Measurements from ENCODE around the gene CAMSAP3. TPM values are rescaled to one million over a fixed set of nuclear protein-coding genes. Genes with fewer than 3 reads are reported as not detected.
A peak's percentile ranks its signal among the peaks of the same experiment; 100 is the strongest.
"Not testable (repeated sequence)": the region's sequence is repeated elsewhere in the genome, so short reads cannot be mapped to it uniquely, and the experiment has no call there.

The CAMSAP3 gene
- total RNA-seq, 1 experiment from 2014 or later: 16.6 TPM

DNA sequence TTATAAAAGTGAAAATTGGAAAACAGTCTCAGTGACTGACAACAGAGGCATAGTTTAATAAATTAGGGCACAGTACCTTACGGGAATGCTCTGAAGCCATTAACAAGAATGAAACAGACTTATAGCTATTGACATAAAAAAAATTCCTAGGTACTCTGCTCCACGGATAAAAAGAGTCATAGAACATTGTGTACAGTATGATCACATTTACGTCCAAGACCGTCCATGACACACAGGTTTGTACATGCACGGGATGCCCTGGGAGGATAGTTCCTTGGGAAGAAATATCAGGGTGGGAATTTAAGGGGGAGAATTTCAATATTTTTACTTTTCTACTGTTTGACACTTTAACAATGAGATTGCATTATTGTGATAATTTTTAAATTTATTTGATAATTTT is 24.9 kb upstream of the CAMSAP3 start:
- intact Hi-C loops (cut with micrococcal nuclease): no loop called here
- no peaks in the 10 kb centered on the region for H3K9me2 ChIP-seq (replicated peaks; ENCODE audit: low read length)
- no peak overlapping the region for H3K4me3 ChIP-seq (ENCODE audit: low read length)
- no peaks in the 10 kb centered on the region for H3K9me3 ChIP-seq (ENCODE audit: low read length)
- no peak for ATAC-seq
- no peaks in the 10 kb centered on the region for H3K36me3 ChIP-seq (ENCODE audit: low read depth, low read length)
- BruUV-seq (replicated peaks): no TSS peak
- no peak overlapping the region for H2AFZ ChIP-seq (ENCODE audit: low read length)
- H3K79me2 ChIP-seq (ENCODE audit: low read length): no peaks in the 10 kb centered on the region
- no peak overlapping the region for H3K27ac ChIP-seq (ENCODE audit: low read length)
- no peaks in the 10 kb centered on the region for H3K27me3 ChIP-seq (ENCODE audit: low read length)
- no peaks in the 10 kb centered on the region for H4K20me1 ChIP-seq (ENCODE audit: low read length)
- no peak for DNase-seq
- CTCF ChIA-PET: no interaction called here
- POLR2A ChIA-PET (ENCODE audit: unreplicated experiment): no interaction called here
- H3K4me2 ChIP-seq (ENCODE audit: low read length): no peak overlapping the region
- TF ChIP-seq EZH2 (IDR thresholded peaks at IDR 0.05; ENCODE audit: low read length, unreplicated experiment): no peak
- no peak for TF ChIP-seq EZH2phosphoT487 (IDR thresholded peaks at IDR 0.05; ENCODE audit: borderline replicate concordance, low read length)
- TF ChIP-seq, protein P1, sequence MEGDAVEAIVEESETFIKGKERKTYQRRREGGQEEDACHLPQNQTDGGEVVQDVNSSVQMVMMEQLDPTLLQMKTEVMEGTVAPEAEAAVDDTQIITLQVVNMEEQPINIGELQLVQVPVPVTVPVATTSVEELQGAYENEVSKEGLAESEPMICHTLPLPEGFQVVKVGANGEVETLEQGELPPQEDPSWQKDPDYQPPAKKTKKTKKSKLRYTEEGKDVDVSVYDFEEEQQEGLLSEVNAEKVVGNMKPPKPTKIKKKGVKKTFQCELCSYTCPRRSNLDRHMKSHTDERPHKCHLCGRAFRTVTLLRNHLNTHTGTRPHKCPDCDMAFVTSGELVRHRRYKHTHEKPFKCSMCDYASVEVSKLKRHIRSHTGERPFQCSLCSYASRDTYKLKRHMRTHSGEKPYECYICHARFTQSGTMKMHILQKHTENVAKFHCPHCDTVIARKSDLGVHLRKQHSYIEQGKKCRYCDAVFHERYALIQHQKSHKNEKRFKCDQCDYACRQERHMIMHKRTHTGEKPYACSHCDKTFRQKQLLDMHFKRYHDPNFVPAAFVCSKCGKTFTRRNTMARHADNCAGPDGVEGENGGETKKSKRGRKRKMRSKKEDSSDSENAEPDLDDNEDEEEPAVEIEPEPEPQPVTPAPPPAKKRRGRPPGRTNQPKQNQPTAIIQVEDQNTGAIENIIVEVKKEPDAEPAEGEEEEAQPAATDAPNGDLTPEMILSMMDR (conservative IDR thresholded peaks at IDR 0.05; ENCODE audit: low read depth, low read length): no peak
- no peaks in the 10 kb centered on the region for H3F3A ChIP-seq (ENCODE audit: low read length, unreplicated experiment)
- H3K4me1 ChIP-seq (ENCODE audit: insufficient read depth, low read length): no peaks in the 10 kb centered on the region
- no peak overlapping the region for H3K9ac ChIP-seq (ENCODE audit: low read length)

DNA sequence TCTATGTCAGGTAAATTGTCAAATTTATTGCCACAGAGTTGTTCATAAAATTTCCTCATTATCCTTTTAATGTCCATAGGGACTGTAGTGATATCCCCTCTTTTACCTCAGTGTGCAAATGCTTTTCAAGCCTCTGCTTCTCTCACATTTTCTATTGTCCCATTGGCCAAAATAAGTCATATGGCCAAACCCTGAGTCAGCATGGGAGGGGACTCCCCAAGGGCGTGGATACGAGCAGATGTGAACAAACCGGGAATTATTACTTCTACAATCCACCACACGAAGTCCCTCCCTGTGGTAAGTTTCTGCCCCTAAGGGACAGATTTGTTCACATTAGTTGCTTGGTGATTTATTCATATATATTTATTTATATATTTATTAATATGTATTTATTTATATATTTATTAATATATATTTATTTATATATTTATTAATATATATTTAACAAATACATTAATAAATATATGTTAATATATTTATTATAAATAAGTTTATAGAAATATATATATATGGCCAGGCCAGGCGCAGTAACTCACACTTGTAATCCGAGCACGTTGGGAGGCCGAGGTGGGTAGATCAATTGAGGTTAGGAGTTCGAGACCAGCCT is 20.1 kb upstream of the CAMSAP3 start:
- Histone ChIP-seq H3F3A (ENCODE audit: low read length, unreplicated experiment) (no peaks in the 10 kb centered on the region), H3K27me3 (ENCODE audit: low read length) (no peaks in the 10 kb centered on the region), H3K36me3 (ENCODE audit: low read depth, low read length) (no peaks in the 10 kb centered on the region), H3K9me2 (replicated peaks; ENCODE audit: low read length) (no peaks in the 10 kb centered on the region), H3K79me2 (ENCODE audit: low read length) (no peaks in the 10 kb centered on the region), H3K9ac (ENCODE audit: low read length) (no peak overlapping the region), H3K27ac (ENCODE audit: low read length) (no peak overlapping the region), H2AFZ (ENCODE audit: low read length) (no peak overlapping the region), H3K4me2 (ENCODE audit: low read length) (no peak overlapping the region), H3K9me3 (ENCODE audit: low read length) (no peaks in the 10 kb centered on the region), H3K4me3 (ENCODE audit: low read length) (no peak overlapping the region), H3K4me1 (ENCODE audit: insufficient read depth, low read length) (no peaks in the 10 kb centered on the region), H4K20me1 (ENCODE audit: low read length) (no peaks in the 10 kb centered on the region)
- intact Hi-C loops (cut with micrococcal nuclease): no loop called here
- ATAC-seq: peak; percentile 68
- BruUV-seq (replicated peaks): no TSS peak
- peak; percentile 73 for DNase-seq
- TF ChIP-seq EZH2phosphoT487 (IDR thresholded peaks at IDR 0.05; ENCODE audit: borderline replicate concordance, low read length) (no peak), EZH2 (IDR thresholded peaks at IDR 0.05; ENCODE audit: low read length, unreplicated experiment) (no peak)
- TF ChIP-seq, protein P1 (conservative IDR thresholded peaks at IDR 0.05; ENCODE audit: low read depth, low read length): no peak
- ChIA-PET POLR2A (ENCODE audit: unreplicated experiment) (no interaction called here), CTCF (no interaction called here)

DNA sequence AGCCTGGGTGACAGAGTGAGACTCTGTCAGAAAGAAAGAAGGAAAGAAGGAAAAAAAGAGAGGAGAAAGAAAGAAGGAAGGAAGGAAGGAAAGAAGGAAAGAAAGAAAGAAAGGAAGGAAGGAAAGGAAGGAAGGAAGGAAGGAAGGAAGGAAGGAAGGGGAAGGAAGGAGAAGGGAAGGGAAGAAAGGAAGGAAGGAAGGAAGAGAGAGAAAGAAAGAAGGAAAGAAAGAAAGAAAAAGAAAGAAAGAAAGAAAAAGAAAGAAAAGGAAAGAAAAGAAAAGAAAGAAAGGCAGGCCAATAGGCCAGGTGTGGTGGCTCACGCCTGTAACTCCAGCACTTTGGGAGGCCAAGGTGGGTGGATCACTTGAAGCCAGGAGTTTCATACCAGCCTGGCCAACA is 18.2 kb upstream of the CAMSAP3 start:
- POLR2A ChIA-PET (ENCODE audit: unreplicated experiment); H3K4me3 ChIP-seq (ENCODE audit: low read length); H4K20me1 ChIP-seq (ENCODE audit: low read length); H3K79me2 ChIP-seq (ENCODE audit: low read length); H3F3A ChIP-seq (ENCODE audit: low read length, unreplicated experiment); CTCF ChIA-PET; H3K27ac ChIP-seq (ENCODE audit: low read length); DNase-seq; ATAC-seq; H3K27me3 ChIP-seq (ENCODE audit: low read length); H3K4me1 ChIP-seq (ENCODE audit: insufficient read depth, low read length); H3K9ac ChIP-seq (ENCODE audit: low read length); H3K36me3 ChIP-seq (ENCODE audit: low read depth, low read length); H3K4me2 ChIP-seq (ENCODE audit: low read length); BruUV-seq (replicated peaks); H3K9me3 ChIP-seq (ENCODE audit: low read length); H2AFZ ChIP-seq (ENCODE audit: low read length); H3K9me2 ChIP-seq (replicated peaks; ENCODE audit: low read length); intact Hi-C loops (cut with micrococcal nuclease): not testable (repeated sequence)
